OCI-LY7 (cell line): ENCODE results near the gene QSOX1.

Experiments used
- CTCF ChIP-seq: fragments of 200-600 bp; sonication (generic); conservative IDR thresholded peaks from 2 replicates; pipeline ENCODE4 v1.5.1; 2014; ENCODE audit warnings: mild to moderate bottlenecking, antibody characterized with exemption, low read length, moderate library complexity, mixed read lengths
- EZH2phosphoT487 ChIP-seq: fragments of 200-600 bp; sonication (generic); IDR thresholded peaks from 2 replicates; pipeline ENCODE4 v1.6.1; 2018; ENCODE audit warnings: low read depth, borderline replicate concordance, mild to moderate bottlenecking, mixed run types, antibody characterized with exemption, low read length, moderate library complexity, mixed read lengths

DNA sequence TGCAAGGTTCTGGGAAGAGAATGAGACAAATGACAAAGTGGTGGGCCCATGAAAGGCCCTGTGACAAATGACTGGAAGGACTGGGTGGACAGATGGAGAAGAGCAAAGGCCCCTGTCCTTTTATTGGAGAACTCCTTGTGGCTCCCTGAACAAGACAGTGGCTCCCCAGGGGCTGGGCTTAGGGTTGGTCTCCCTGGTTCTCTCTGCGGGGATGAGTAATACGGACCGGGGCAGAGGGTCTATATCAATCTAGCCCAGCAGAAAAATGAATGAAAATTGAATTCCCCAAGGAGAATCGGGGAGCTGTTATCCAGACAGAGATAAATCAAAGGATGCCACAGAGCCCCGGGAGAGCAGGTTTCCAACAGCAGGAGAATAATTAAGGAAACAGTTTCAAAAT is 70.2 kb downstream of the QSOX1 start:
- TF ChIP-seq CTCF (no peak), EZH2phosphoT487 (no peak)
